ENCODE results near the gene RABGAP1L.

Gene RABGAP1L

DNA sequence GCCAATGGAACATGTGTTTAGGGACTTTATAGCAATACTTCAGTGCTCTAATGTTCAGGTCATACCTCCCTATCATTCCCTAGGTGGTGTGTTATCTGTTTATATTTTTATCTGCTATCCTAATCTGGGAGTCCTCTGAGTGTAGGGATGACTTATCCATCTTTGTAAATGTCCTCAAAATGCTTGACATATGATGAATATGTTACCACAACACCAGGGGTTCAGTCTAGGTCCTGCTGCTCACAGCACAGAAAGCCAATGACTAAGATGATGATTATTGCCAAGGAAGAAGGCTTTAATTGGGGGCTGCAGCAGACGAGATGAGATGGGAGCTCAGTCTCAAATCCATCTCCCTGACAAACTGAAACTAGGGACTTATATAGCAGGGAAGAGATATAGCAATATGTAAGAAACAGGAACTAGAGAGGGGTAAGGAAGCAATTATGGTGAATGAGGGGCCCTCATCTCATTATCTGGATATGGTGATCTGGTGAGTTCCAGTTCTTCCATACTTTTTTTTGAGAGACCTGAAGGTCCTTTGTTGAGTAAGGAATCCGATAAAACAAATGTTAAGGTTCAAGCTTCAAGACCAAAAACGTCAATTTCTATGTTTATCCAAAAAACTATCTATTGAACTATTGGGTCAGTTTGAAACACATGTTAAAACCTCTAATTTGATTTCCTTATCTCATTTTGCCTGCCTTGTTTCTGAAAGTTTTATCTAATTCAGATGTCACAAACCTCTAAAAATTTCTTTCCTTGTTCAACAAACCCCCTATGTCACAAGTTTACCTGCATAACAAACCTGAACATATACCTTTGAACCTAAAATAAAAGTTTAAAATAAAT, 583.7 kb downstream of the RABGAP1L start:
- DNase-seq (ENCODE audit: extremely low read depth in 1 of 2, low read depth in 1 of 2): no peak

GRCh38 chr1:174743654-174744561, 584.6 kb downstream of the RABGAP1L start:
- no peak for DNase-seq (ENCODE audit: extremely low read depth in 1 of 2, low read depth in 1 of 2)

- DNase-seq (ENCODE audit: extremely low read depth in 1 of 2, low read depth in 1 of 2): no peak
These were observed 585.6 kb downstream of the RABGAP1L start for GRCh38 chr1:174744886-174745285.

DNA sequence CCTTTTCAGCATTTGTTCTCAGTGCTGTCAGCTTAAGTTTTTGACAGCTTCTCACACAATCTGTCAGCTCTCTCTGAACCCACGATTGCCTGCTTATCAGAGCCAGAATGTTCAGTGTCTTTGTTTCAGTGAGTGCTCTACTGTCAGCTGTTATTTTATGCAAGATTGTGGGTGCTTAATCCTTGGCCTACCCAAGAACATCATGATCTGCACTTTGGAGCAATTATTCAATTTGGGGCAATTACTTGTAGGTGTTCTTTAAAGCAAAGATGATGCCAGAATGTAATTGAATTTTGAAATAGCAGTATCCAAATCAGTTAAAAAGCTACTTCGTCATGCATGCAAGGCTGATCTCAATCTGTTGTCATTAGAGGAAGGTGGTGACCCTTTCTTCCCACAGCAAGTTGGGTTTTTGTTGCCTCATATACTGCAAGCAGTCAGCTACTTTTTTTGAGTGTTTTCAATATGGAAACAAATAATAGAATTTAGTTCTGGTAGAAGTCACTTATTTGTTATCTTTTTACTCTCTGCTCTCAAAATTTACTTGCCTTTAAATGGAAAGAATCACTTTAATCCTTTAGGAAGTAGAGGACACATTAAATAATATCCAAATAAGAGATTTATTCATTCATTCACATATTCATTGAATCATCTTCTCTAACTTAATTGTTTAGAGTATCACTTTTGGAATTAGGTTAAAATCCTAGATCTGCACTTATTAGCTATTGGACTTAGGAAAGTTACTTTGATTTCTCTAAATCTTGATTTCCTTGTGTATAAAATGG, 586.9 kb downstream of the RABGAP1L start:
- DNase-seq (ENCODE audit: extremely low read depth in 1 of 2, low read depth in 1 of 2): no peak

- no peak for DNase-seq (ENCODE audit: extremely low read depth in 1 of 2, low read depth in 1 of 2)
These were observed 588.3 kb downstream of the RABGAP1L start for GRCh38 chr1:174747613-174748012.

- DNase-seq (ENCODE audit: extremely low read depth in 1 of 2, low read depth in 1 of 2): no peak
These were observed 589.3 kb downstream of the RABGAP1L start for GRCh38 chr1:174748586-174748985.

DNA sequence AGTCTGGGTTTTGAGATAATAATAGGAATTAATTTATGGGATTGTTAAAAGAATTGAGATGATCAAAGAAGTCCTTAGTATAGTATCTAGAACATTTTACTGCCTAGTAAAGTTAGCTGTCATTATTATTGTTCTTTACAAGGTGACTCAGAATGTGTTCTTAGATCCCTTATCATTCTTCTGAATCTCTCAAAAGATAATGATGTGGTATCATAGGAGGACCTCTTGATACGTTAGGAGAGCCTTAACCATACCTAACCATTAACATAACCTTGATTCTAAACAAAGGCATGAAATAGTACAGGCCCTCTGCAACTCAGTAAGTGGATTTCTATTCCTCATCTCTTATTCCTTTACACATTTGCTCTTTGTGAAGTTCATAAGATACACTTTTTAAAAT, 593.8 kb downstream of the RABGAP1L start:
- DNase-seq (ENCODE audit: extremely low read depth in 1 of 2, low read depth in 1 of 2): no peak

GRCh38 chr1:174761335-174761734, 602.0 kb downstream of the RABGAP1L start:
- no peak for DNase-seq (ENCODE audit: extremely low read depth in 1 of 2, low read depth in 1 of 2)

GRCh38 chr1:174761901-174762585, 602.7 kb downstream of the RABGAP1L start:
- DNase-seq (ENCODE audit: extremely low read depth in 1 of 2, low read depth in 1 of 2): no peak

- DNase-seq (ENCODE audit: extremely low read depth in 1 of 2, low read depth in 1 of 2): no peak
These were observed 604.9 kb downstream of the RABGAP1L start for GRCh38 chr1:174764191-174764590.

DNA sequence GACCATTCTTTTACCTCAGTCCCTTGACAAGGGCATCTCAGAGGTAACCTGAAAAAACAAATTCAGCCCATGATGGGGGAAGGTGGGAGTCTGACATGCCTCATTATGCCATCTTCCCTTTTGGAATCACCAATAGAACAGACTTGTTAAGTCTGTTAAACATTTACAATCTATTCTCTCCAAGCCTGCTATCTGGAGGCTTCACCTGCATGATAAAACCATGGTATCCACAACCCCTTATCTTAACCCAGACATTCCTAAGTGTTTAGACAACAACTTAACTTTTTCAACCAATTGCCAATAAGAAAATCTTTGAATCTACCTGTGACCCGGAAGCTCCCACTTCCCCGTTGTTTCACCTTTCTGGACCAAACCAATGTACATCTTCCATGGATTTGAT, 607.4 kb downstream of the RABGAP1L start:
- no peak for DNase-seq (ENCODE audit: extremely low read depth in 1 of 2, low read depth in 1 of 2)

DNA sequence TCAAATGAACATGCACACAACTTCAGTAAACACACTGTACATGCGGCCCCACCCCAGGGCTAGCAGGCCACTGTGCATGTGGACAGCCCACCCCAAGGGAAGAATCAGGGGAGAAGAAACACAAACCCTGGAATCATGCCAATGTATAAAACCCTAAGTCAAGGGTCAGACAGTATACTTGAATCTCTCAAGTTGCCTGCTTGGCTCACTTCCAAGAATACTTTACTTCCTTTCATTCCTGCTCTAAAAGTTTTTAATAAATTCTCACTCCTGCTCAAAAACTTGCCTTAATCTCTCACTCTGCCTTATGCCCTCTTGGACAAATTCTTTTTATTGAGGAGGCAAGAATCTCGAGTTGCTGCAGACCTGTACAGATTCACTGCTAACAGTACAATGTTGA, 609.2 kb downstream of the RABGAP1L start:
- DNase-seq (ENCODE audit: extremely low read depth in 1 of 2, low read depth in 1 of 2): no peak

GRCh38 chr1:174768949-174769348, 609.6 kb downstream of the RABGAP1L start:
- DNase-seq (ENCODE audit: extremely low read depth in 1 of 2, low read depth in 1 of 2): no peak

- DNase-seq (ENCODE audit: extremely low read depth in 1 of 2, low read depth in 1 of 2): no peak
These were observed 610.7 kb downstream of the RABGAP1L start for GRCh38 chr1:174769961-174770549.

DNA sequence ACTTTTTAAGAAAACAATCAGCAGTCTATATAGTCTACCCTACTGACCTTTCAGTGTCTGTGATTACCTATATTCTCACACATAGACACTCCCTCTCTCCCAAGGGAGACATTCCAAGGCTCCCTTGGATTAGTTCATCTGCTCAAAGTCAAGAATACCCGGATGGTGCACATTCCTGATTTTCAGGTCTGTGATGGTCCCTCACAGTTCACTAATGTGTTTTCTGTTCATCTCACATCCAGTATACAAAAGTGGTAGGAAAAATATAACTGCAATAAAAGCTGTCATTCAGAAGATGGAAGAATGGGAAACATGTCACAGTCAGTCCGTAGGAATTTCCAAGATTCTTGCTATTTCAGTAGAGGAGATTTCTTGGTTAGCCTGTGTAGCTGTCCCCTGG, 616.3 kb downstream of the RABGAP1L start:
- no peak for DNase-seq (ENCODE audit: extremely low read depth in 1 of 2, low read depth in 1 of 2)

DNA sequence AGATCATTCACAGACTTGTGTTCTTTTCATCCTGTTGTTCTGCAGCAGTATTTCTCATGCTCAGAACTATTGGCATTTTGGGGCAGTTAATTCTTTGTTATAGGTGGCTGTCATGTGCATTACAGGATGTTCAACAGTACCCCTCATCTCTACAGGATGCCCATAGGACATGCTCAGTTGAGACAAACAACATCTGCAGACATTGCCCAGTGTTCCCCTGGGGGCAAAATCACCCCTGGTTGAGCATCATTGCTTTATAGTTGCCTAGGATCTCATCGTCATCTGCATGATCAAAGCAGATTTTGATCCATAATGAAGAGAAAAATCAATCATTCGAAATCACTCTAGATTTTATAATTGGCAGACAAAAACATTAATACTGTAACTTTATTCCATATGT, 617.9 kb downstream of the RABGAP1L start:
- DNase-seq (ENCODE audit: extremely low read depth in 1 of 2, low read depth in 1 of 2): no peak

DNA sequence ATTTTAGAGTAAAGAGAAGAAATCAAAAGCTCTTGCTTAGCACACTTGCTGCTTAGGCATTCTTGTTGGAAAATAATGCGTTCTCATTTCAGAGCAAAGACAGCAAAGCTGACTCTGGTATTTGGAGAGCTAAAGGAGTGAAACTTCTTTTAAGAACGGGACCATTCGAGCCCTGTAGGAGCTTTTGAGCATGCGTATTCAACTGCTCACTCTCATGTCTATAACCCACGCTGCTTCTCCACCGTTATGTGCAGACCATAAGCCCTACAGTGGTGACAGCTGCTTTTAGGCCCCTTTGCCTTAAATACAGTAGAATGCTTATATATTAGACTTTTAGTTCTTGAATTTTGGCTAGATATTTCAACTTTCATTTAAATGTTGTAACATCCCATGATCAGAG, 626.2 kb downstream of the RABGAP1L start:
- DNase-seq (ENCODE audit: extremely low read depth in 1 of 2, low read depth in 1 of 2): no peak

DNA sequence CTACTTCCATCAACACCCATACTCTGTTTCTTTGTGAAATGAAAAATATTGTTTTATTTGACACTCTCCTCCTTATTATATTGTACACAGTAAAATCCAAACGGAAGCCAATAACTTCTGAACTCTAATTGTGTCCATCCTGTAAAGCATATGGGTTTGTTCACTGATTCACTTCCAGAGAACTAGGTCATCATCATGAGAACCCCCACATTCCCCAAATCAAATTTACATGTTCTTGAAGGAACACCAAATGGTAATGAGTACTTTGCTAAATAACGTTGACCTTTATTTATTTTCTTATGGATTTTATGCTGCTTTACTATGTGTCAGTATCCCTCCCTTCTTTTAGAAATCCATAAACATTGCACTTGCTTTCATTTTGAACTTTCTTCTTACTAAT, 627.0 kb downstream of the RABGAP1L start:
- DNase-seq (ENCODE audit: extremely low read depth in 1 of 2, low read depth in 1 of 2): no peak

GRCh38 chr1:174786760-174787159, 627.4 kb downstream of the RABGAP1L start:
- DNase-seq (ENCODE audit: extremely low read depth in 1 of 2, low read depth in 1 of 2): no peak

- no peak for DNase-seq (ENCODE audit: extremely low read depth in 1 of 2, low read depth in 1 of 2)
These were observed 629.7 kb downstream of the RABGAP1L start for GRCh38 chr1:174788981-174789380.
